GM19324 (cell line): Measurements from ENCODE around the gene PDZRN3.

Experiments
- ATAC-seq: cut with Tn5 transposase; IDR thresholded peaks from one replicate; pipeline ENCODE4 v1.9.1; 2021; ENCODE audit warnings: mild to moderate bottlenecking, moderate library complexity; ENCODE audit not compliant: unreplicated experiment, low FRiP score

The PDZRN3 gene

DNA sequence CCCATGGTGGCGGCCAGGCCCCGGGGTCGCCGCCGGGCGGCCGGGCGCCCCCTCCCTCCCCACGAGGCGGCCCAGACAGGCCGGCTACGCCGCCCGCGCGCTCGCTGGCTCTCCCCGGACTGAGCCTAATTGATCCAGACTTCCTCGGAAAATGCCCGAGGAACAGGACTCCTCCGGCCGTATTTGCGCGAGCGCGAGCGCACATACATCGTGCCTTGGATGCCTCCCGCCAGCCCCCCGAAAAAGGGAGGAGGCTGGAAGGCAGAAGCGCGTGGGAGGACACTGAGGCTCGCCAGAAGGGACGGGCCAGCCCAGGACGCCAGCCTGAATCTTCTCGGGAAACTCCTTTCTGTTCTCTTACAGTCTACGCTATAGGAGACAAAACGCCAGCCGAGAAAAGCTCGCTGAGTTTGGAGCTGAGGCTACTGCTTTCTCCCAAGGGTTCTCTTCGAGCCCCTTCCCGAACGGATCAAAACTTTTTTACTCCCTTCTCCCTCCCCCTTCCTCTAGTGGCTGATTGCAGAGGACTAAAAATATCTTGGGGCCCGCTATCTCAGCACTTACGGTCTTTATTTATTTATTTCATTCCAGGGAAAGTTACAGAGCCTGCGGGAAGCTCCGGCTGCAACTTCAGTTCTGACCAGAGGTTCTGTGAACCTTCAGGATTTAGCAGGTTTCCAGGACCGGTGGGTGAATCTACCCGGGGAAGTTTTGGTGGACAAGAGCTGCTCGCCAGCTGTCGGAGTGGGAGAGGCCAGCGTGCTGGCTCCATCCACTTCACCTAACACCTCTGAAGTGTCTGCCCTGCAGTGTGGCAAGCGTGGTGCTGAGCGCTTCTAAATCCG lies at the start of gene PDZRN3:
Gene PDZRN3, minus strand, starts transcription at position 121 of the 845 bp plus-strand sequence.
- no peak for ATAC-seq

GRCh38 chr3:73674280-73674679 lies 49.5 kb upstream of the PDZRN3 start:
- ATAC-seq = no peak

DNA sequence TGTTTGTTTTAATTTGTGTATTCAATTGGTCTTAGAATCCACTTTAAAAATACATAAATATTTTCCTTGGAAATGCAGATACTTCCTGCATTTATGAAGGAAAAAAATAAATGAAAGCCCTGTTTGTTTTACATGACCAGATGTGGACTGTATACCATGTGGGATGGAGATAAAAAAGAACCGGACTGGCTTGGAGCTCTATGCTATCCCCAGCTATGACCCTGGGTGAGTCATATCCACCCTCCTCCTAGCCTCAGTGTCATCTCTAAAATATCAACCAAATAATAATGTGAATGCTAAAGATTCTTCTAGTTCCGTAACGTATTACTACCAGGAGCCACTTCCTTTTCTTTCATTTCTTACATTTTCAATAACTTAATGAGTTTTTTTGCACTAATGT lies 44.5 kb upstream of the PDZRN3 start:
- ATAC-seq = no peak

DNA sequence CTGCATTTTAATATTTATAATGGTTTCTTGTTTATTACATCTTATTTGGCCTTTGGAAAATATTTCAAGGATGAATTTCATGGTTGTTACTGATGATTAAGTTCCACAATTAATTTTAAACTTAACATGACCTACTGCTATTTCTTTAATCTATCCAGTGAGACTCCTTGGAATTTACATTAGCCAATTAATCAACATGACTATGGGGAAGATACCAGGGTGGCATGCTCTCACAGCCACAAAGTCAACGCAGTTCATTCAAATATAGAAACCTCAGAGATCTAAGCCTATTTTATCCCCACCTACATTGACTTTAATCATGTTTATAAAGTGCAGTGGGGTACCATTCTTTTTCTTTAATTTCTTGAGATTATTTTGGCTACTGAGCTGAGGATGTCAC lies 43.6 kb upstream of the PDZRN3 start:
- ATAC-seq = no peak

- no peak for ATAC-seq
Measured at GRCh38 chr3:73667889-73668288, 43.1 kb upstream of the PDZRN3 start.

DNA sequence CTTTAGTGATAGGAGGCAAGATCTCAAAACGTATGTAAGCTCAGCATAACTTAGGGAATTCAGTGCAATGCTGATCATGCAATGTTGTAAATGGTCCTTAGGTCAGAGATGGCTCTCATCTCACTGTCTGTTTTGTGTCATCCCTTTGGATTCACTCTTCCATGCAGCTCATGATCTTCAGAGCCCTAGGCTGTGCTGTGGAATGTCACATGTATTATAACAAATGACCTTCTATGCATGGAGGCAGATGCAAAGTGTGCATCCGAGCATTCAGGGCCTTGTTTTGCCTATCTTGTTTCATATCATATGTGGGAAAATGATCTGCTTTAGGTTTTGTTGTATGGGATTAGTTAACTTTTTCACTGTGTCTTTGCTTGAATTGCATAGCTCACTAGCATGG lies 40.5 kb upstream of the PDZRN3 start:
- no peak for ATAC-seq

DNA sequence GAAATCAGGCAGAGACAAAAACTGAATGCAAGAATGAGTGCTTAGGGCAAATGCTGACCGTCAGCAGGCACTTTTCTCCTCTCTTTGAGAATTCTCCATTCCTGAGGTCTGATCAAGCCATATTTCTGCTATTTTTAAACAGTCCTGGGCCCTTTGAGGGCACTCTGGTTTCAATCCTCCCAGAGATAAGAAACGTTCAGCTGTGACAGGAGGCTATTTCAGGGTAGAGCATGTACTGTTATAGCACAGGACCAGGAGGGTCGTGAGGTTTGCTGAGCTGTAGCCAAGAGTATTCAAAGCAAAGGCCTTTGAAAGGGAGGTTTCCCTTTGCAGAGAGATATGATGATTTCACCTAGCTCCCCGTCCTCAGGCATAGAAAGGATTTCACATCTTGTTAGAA lies 39.6 kb upstream of the PDZRN3 start:
- no peak for ATAC-seq

- no peak for ATAC-seq
Measured at GRCh38 chr3:73663495-73663894, 38.8 kb upstream of the PDZRN3 start.

DNA sequence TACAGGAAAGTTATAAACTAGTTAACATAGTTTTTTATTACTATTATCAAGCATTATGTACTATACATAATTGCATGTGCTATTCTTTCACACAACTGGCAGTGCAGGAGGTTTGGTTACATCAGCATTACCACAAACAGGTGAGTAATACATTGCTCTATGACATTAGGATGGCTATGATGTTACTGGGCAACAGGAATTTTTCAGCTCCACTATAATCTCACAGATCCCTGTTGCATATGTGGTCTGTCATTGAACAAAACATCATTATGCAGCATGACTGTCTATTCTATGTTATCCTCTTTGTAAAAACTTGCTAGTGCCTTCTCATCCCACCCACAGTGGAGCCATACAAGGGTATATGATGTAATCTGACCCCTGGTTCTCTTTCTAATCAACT lies 36.5 kb upstream of the PDZRN3 start:
- ATAC-seq = no peak

DNA sequence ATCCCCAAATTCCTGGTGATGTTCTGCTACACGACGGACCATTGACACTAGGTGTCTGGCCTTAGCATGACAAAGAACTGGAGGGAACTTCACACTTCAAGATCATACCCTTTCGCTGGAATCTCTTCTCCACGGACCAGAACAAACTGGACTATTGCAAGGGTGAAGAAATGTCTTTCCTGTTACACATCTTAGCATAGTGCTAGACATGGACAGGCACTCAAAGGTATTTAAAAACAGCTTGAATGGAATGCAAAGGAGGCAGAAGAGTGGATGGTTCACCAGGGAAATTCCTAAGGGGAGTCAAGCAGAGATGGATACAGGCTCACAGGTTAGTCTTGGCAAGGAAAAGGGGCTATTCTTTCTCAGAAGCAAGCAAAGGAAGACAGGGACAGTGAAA lies 33.5 kb upstream of the PDZRN3 start:
- ATAC-seq = no peak

DNA sequence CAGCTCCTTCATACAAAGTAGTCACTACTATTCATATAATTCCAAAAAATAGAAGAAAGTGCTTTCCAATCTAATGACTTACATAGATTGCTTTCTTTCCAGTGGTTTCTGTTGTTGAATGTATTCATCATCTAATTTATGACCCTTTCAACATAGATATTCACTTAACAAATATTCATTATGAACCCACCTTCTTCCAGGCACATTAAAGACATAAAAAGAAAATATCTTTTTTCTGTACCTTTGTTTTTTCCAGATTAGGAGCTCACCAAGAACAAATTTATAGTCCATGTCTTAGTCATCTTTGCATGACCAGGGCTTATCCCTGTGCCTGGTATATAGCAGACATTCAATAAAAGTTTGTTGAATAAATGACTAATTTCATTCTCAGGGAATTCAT lies 32.4 kb upstream of the PDZRN3 start:
- ATAC-seq = no peak

GRCh38 chr3:73656241-73656890 lies 31.6 kb upstream of the PDZRN3 start:
- no peak for ATAC-seq

- ATAC-seq = no peak
Measured at GRCh38 chr3:73655197-73655596, 30.5 kb upstream of the PDZRN3 start.

DNA sequence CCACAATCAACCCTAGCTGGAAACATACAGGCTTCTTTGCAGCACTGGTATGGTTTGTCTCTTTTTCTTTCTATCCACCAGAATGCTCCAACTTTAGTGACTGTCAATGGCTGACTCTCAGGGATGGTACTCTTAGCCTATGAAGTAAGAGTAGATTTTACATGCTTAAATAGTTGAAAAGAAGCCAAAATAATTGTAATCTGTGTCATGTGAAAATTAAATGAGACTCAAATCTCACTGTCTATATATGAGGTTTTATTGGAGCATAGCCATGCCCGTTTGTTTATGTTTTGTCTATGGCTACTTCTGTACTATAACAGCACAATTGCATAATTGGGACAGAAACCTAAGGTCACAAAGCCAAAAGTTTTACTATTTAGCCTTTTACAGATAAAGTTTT lies 29.1 kb upstream of the PDZRN3 start:
- ATAC-seq = no peak

DNA sequence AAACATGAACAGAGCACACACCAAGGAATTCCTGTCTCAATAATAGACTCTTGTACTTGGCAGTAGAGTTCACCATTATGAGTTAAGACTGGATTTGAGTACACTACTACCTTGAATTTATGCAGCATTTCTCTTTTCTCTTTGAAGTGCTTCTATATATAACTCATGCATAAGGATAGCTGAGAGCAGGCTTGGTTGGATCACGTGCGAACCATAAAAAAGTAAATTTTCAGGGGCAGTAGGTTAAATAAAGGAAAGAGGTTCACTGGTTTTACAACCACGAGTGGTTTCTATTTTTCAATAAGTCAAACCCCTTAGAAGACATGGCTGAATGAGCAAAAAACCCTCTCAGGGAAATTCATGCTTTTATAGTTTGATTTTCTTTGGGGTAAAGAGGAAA lies 28.6 kb upstream of the PDZRN3 start:
- ATAC-seq = no peak

GRCh38 chr3:73652896-73653295 lies 28.2 kb upstream of the PDZRN3 start:
- no peak for ATAC-seq

GRCh38 chr3:73637042-73637441 lies 12.3 kb upstream of the PDZRN3 start:
- ATAC-seq = no peak

DNA sequence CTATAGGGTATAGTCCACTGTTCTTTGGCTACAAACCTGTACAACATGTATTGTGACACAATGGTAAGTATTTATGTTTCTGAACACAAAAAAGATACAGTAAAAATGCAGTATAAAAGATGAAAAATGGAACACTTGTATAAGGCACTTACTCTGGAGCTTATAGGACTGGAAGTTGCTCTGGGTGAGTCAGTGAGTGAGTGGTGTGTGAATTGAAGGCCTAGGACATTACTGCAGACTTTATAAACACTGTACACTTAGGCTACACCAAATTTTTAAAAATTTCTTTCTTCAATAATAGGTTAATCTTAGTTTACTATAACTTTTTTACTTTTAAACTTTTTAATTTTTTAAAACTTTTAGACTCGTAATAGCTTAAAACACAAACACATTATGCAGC lies 10.5 kb upstream of the PDZRN3 start:
- ATAC-seq = no peak

DNA sequence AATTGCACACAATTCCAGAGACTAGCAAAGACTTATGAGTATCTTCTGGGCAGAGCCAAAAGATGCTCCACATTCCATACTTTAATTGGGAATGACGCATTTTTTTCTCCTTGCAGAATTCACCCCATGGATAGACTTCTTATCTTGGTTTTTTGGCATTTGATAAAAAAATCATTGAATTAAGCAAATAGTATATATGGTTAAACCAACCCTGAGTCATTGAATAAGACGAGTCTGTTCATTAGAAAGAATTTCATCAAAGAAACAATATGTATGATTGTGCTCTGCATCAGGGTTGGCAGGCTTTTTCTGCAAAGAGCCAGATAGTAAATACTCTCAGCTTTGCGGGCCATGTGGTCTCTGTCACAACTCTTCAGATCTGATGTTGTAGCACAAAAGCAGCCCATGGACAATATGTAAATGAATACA lies 9.2 kb upstream of the PDZRN3 start:
- ATAC-seq = no peak

- no peak for ATAC-seq
Measured at GRCh38 chr3:73633453-73633852, 8.7 kb upstream of the PDZRN3 start.

DNA sequence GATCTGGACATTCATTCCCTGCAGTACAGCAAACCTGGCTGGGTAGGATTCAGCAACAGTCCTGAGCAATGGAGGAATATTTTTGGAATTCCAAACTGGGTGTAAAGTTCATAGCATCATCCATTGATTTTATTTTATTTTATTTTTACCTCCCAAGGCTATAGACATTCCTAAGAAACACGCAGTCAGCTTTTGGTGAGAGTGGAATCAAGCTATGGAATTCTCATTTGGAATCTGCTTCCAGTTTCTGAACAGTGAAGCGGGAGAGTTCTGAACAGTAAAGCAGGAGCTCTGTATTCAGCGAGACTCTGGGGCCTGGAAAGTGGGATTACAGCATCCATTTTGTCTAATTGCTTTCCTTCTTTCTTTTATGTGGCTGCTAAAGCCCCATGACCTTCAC lies 1.4 kb upstream of the PDZRN3 start:
- no peak for ATAC-seq
